Endothelial cell of hepatic sinusoid (primary cell): ENCODE data around the gene DPH2.

Source experiments
- in situ Hi-C: cut with HindIII; loops from 2 replicates; pipeline ENCODE4 v1.10.0; 2017; ENCODE audit warnings: low sequenced_read_pairs

The DPH2 gene

DNA sequence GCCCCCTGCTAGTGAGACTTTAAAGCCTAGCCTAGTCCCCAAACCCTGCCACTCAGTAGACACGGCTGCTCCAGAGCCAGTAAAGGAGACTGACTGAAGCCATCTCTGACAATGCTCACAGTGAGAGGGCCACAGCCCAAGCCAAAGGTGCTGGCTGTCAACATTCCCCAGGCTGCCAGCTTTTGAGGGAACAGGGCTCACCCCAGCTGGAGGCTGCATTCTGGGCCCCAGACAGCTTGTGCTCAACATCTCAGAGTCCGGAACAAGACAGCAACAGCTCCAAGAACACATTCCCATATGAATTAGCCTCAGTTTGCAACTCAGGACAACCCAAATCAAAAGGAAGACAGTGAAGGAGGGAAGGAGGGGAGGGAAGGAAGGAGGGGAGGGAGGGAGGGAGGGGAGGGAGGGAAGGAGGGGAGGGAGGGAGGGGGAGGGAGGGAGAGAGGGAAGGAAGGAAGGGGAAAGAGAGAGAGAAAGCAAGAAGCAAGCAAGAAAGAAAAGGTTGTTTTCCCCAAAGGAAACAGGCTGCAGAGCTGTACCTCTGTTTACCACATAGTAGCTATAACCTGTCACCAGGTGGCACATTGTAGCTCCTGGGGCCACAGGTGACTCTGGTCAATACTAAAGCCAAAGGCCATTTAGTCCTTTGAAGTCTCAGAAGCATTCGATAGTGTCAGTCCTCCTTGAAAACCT is 30.8 kb upstream of the DPH2 start:
- in situ Hi-C loops = loop anchor here (5.0 to 25.0 kb wide), 6 partner anchors 33 to 702 kb away; partner anchors contain the start of genes ATP6V0B and DPH2

DNA sequence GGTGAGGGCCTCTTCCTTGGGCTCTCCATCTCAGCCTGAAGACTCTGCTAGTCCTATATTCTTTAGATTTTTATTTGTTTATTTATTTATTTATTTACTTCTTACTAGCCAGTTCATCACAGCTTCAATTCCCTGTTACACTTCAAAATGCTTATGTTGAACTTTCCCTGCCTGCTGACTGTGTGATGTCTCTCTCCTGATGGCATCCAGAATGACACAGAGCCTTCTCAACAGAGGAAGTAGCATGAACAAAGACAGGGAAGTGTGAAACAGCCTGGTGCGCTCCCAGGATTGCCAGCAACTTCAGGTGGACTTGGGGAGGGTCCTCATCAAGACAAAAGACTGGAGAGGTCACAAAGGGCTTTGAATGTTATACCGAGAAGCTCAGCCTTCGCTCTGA is 27.4 kb upstream of the DPH2 start:
- in situ Hi-C loops = loop anchor here (25.0 kb wide), 1 partner anchor 705 kb away; no protein-coding TSS in a partner anchor

DNA sequence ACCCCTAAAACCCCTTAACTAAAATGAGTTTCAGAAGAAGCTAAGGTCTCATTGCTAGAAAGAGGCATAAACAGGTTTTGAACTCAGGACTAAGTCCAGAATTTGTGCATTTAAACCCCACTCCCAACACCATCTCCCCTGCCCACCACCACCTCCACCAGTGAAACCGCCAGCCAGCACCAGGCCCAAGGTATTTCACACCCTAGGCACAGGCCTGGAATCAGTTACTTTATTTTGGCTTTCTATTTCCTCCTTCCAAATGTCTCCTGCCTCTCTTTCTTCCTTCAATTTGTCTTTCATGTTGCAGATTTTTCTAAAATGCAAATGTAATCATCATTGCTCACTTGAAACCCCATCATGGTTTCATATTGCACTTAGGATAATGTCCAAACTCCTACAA is 24.9 kb upstream of the DPH2 start:
- in situ Hi-C loops = loop anchor here (25.0 kb wide), 1 partner anchor 708 kb away; no protein-coding TSS in a partner anchor

DNA sequence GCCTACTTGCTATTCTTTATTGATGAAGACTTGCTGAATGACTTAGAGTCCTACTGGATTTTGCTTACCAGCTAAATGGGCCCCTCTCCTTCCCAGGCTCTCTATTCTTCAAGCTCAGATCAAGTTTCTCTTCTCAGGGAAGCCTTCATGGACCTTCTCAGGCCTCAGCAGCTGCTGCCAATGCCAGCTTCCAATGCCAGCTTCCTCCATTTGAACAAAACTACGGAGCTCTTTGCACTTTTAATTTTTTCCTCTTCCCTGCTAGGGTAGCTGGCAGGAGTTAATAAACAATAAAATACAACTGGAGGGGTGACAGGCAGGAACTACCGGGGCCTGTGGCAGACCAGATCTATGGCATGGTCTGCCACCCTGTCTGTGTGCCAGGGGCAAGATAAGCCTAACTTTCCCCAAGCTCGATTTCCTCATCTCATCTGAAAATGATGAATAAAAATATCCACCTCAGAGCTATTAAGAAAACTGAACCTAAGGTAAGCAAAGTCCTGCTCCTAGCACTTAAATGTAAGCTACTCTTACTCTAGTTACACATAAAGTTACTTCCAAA is 24.1 kb upstream of the DPH2 start:
- in situ Hi-C loops = loop anchor here (25.0 kb wide), 1 partner anchor 708 kb away; no protein-coding TSS in a partner anchor

DNA sequence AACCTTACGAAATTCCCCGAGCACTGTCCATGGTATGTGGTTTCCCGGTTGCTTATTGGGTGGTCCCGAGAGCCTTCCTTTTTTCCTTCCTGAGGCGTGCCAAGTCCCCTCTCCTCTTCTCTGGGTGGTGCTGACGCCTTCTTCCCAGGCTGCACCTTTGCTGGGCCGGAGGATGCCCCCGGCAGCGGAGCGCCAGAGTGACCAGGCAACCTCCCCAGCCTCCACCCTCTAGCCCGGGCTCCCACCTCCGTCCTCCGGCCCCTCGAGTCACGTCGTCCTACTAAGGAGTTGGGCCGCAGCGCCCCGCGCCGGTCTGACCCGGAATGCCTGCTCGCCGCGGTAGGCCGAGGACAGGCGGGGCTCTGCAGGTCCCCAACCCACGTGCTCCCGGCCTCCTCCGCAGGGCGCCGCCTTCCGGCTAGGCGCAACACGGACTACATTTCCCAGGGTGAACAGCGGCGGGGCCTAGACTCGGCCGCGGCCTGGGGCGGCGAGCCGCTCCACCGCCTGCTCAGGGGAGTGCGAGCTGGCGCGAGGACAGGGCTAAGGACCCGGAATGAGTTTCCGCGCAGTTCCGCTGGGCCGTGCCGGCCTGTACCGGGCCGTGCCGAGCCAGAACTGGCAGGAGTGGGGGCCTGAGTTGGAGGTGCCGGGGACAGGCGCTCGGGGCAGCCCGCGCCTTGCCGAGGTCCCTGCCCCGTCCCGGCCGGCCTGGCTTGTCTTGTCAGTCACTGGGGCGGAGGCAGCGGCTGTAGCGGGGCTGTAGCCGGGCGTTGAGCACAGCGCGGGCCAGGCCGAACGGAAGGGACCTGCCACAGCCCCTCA is 23.4 kb upstream of the DPH2 start, which contains the start of gene IPO13:
Gene IPO13, plus strand, starts transcription at position 715 of the 825 bp plus-strand sequence. CDS start 651 bp downstream, outside the sequence.
- in situ Hi-C loops = loop anchor here (25.0 kb wide), 1 partner anchor 709 kb away; no protein-coding TSS in a partner anchor

DNA sequence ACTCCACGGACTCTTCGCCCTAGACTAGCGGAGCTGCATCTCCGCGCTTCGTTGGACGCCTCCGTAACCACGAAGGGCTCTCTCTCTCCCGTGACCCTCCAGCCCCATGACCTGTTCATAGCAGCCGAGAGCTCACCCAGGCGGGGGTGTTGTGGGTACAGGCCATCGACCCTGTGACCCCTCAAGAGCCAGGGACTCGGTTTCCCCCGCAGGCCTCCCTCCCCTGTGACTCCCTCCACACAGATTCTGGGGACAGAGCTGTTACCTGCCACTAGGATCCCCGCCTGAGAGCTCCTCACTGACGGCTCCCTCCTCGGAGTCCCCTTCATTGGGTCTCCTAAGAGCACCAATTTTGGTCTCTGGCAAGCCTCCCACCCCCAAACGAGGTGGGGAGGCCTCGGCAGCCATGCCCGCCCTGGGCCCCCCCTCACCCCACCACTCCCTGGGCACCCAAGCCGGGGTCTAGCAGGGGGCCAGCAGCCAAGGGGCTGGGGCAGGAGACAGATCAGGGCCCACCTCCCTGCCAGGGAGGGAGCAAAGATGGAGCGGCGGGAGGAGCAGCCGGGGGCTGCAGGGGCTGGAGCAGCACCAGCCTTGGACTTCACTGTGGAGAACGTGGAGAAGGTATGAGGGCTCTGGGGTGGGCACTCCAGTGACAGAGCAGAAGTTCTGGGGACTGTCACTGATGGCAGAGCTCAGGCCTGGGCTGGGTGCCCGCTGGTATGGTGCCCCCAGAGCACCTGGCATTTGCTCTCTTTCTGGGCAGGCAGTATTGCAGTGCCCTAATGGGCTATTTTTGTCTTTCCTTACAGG is 22.5 kb upstream of the DPH2 start:
- in situ Hi-C loops = loop anchor here (25.0 kb wide), 1 partner anchor 710 kb away; no protein-coding TSS in a partner anchor

DNA sequence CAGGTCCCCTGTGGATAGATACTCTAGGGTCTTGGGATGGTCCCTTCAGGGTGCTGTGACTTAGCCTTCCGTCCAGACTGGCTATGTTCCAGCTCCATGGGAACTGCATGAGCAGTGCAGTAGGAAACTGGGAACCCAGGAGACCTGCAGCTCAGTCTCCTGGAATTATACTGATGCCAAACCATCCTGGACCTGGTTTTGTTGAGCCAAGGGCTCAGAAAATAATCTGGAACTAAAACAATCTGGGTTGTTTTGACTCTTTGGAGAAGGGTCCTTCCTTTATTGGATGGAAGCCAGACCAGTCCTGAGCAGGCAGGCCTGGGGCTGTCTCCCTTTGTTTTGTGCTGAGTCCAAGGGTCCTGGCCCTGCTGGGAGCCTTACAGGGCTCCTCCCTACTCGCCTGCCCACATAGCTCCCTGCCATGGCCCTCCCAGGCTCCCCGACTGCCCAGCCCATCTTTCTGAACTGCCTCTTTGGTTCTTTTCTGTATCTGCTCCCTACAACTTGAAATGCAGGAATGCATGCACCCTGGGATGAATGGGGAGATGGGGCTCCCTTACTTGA is 21.9 kb upstream of the DPH2 start:
- in situ Hi-C loops = loop anchor here (25.0 kb wide), 1 partner anchor 711 kb away; no protein-coding TSS in a partner anchor

DNA sequence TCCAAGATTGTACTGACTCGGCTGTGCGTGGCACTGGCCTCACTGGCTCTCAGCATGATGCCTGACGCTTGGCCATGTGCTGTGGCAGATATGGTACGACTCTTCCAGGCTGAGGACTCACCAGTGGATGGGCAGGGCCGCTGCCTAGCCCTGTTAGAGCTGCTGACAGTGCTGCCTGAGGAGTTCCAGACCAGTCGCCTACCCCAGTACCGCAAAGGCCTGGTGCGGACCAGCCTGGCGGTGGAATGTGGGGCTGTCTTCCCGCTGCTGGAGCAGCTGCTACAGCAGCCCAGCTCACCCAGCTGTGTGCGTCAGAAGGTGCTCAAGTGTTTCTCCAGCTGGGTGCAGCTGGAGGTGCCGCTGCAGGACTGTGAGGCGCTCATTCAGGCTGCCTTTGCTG is 20.1 kb upstream of the DPH2 start:
- in situ Hi-C loops = loop anchor here (5.0 to 25.0 kb wide), 2 partner anchors 43 to 712 kb away; partner anchors contain the start of gene CCDC24

DNA sequence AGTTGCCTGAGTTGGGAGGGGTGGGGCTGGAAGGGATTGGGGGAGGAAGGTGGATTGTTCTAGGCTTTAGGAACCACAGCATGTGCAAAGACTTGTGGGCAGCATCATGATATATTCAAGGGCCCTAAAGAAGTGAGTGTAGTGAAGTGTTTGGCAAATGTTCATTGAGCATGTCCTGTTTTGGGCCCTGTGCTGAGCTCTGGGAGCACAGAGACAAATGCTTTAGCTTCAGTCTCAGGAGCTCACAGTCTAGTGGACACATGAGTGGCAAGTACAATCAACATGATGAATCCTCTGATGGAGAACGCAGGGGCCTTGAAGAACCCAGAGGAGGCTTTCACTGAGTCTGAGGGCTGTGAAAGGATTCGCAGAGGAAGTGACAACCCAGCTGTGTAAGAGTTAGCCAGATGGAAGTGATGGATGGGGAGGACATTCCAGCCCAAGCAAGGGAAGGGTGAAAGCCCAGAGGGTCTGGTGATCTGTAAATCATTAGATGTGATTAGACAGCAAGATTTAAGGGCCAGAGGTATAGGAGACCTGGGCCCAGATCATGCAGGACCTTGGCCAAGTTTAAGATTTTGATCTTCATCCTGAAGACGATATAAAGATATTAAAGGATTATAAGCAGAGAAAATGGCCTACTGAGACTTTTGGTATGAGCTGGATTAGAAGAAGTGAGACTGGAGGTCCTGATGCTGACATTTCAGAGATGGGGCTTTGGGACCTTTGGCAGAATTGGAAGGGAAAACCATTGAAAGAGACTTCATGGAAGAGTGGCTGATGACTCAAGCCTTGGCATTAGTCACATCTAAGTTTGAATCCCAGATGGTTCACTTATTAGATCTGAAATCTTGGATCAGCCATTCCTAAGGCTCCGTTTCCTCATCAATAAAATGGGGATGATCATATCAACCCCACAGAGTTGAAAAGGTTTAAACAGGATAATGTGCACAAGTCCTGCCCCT is 18.5 kb upstream of the DPH2 start:
- in situ Hi-C loops = loop anchor here (5.0 kb wide), 1 partner anchor 41 kb away; the partner anchor contains the start of gene CCDC24

DNA sequence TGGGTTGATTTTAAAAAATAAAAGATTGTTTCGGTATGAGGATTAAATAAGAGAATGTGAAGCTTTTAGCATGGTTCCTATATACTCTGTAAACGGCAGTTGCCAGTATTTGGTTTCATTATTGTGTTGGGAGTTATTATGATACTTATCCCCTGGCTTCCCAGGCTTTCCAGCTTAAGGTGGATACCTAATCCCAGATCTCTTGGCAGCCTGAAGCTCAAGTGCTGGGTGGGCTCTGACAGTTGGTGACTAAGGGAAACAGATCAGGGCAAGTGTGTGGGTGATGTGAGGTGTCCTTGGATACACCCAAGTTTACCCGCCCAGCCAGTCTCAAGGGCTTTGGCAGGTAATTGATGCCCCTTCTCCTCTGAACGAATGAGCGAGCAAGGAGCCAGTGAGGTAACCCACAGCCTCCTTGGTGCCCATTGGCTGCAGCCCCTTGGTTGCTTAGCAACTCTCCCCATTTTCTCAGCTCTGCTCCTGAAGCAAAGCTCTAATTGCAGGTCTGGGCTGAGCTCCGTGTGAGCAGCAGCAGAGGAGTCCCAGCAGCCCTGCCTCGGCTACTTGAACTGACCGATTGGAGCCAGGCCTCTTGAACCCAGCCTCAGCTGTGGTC is 17.0 kb upstream of the DPH2 start:
- in situ Hi-C loops = loop anchor here (5.0 kb wide), 1 partner anchor 39 kb away; the partner anchor contains the start of gene CCDC24

DNA sequence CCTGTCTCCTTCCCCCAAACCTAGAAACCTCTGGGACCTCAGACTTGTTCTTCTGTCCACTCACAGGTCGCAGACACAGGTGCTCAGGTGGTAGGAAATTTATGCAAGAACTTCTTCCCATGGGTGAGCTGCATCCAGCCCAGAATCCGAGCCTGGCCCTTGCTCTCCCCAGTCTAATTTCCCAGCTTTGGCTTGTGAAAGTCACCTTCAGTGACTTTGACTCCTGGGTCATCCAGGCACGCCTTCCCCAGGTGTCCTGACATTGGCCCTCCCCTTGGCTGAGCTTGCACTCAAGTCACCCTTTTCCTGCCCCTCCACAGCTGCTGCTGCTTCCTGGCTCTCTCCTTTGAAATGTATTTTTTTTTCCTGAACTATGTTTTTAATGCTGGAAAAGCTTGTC is 16.4 kb upstream of the DPH2 start:
- in situ Hi-C loops = loop anchor here (5.0 kb wide), 1 partner anchor 39 kb away; the partner anchor contains the start of gene CCDC24

DNA sequence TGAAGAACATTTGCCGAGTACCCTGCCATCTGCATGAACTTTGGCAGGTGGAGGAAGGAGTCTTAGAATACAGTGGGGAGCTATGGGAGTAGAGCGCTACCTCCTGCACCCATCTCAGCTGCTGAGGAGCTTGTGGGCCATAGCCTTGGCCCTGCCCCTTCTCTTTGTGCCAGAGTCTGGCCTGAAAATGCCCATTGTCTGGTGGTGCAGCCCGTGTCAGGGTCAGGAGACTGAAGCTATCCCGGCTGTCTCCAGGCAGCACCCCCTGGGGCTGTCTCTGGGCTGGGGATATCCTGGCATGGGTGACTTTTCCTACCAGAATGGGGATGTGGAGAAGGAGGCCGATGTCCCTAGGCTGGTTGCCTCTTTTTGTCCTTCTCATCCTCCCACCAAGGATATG is 15.8 kb upstream of the DPH2 start:
- in situ Hi-C loops = loop anchor here (5.0 kb wide), 1 partner anchor 38 kb away; the partner anchor contains the start of gene CCDC24

DNA sequence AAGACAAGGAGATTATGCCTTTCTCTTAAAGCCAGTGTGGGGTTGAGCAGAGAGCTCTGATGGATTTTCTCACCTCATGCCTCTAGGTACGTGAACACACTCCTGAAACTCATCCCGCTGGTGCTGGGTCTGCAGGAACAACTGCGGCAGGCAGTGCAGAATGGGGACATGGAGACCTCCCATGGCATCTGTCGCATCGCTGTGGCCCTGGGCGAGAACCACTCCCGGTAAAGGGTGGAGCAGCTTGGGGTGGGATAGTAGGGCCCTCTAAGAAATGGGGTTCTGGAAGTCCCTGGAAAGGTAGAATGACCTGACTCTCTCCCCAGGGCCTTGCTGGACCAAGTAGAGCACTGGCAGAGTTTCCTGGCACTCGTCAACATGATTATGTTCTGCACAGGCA is 13.6 kb upstream of the DPH2 start:
- in situ Hi-C loops = no loop called here

DNA sequence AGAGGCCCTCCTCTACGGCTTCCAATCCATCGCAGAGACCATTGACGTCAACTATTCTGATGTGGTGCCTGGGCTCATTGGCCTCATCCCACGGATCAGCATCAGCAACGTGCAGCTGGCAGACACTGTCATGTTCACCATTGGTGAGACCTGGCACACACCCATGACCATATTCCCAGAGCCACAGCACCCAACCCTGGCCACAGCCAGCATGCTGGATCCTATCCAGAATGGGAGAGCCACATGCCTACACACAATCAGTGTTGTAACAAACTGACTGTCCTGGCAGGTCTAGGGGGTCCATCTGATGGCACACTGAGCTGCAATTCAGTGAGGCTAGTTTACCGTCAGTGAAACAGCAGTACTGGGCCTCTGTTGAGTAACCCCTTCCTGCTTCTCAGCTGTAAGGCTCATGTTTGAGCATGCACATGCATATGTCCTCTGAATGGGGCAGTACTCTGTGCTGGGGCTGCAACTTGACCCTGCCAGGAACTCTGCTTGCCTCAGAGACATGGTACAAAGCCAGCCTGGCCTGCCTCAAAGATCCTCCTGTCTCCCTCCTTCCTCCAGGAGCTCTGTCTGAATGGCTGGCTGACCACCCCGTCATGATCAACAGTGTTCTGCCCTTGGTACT is 12.3 kb upstream of the DPH2 start:
- in situ Hi-C loops = no loop called here

DNA sequence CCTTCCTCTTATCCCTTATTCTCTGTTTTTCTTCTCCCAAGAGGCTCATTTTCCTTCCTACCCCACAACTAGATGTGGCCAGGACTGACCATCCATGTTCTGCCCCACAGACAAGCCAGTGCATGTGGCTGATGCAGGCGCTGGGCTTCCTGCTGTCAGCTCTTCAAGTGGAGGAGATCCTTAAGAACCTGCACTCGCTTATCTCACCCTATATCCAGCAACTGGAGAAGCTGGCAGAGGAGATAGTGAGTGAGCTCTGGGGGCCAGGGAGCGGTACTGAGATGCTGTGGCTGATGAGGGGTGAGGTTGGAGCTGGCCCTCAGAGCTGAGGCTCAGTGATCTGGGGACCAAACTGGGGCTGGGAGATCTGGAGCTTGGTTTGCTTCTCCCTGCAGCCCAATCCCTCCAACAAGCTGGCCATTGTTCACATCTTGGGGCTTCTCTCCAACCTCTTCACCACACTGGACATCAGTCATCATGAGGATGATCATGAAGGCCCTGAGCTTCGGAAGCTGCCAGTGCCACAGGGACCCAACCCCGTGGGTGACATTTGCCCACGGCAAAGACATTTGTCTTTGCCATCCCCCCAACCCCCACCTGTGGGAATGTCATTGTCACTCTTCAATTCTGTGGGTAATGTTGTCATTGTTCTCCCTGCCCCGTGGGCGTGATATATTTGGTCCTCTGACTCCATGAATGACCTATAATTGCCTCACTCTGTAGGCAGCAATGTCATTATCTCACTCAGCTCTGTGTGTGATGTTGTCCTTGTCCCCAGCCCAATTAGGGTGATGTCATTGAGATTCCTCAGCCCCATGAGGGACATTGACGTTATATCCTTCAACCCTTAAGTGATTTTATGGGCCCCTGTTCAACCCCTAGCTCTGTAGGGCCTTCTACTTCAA is 11.2 kb upstream of the DPH2 start:
- in situ Hi-C loops = no loop called here

DNA sequence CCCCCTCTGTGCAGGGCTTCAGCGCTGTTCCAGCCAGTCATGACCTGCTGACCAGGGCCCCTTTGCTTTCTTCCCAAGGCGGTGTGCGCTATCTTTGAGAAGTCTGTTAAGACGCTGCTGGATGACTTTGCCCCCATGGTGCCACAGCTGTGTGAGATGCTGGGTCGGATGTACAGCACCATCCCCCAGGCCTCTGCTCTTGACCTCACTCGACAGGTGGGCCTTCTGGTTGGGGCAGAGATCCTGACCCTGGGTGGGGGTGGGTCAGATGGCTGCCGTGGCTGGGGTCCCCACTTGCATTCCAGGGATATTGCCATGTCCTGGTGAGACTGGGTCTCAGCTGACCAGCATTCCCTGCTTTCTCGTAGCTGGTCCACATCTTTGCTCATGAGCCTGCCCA is 9.0 kb upstream of the DPH2 start:
- in situ Hi-C loops = no loop called here

DNA sequence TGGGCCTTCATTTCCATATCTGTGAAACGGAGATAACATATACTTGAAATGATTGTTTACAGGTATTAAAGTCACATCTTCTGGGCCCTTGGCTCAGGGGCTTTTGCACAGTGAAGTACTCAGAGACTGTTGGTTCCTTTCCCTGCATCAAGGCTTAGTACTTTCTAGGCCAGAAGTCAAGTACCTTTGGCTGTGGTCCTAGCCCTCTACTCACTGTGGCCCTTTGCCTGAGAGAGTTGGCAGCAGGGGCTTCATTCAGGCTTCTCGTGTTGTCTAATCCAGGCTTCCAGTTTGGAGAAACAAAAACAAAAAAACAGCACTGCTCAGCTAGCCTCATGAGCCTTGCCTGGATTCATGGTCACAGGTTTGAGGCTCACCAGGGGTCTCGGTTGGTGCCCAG is 8.1 kb upstream of the DPH2 start:
- in situ Hi-C loops = no loop called here
